ENCODE measurements around the gene EFCAB6.

EFCAB6 gene

GRCh38 chr22:43533156-43533530 is 279.0 kb downstream of the EFCAB6 start:
- ChIA-PET POLR2A (ENCODE audit: low non-redundant PET) (no interaction called here), CTCF (no interaction called here)
- DNase-seq (ENCODE audit: low spot score) = no peak
- TF ChIP-seq CTCF (conservative IDR thresholded peaks at IDR 0.05; ENCODE audit: low read depth) = no peak
- H3K27ac ChIP-seq = no peak overlapping the region

GRCh38 chr22:43532301-43533155 is 279.6 kb downstream of the EFCAB6 start:
- DNase-seq (ENCODE audit: low spot score) = no peak
- POLR2A ChIA-PET (ENCODE audit: low non-redundant PET) = no interaction called here
- H3K27ac ChIP-seq = no peak overlapping the region
- TF ChIP-seq CTCF (conservative IDR thresholded peaks at IDR 0.05; ENCODE audit: low read depth) = no peak
- CTCF ChIA-PET = interaction anchor here (0.6 kb wide), 1 partner anchor 21 kb away, joined by 3 read pairs; no protein-coding TSS in a partner anchor

- CTCF ChIA-PET = interaction anchor here (0.5 kb wide), 1 partner anchor 46 kb away, joined by 4 read pairs; no protein-coding TSS in a partner anchor
- TF ChIP-seq CTCF (conservative IDR thresholded peaks at IDR 0.05; ENCODE audit: low read depth) = no peak
- DNase-seq (ENCODE audit: low spot score) = no peak
- H3K27ac ChIP-seq = no peak overlapping the region
- POLR2A ChIA-PET (ENCODE audit: low non-redundant PET) = no interaction called here
These were observed 280.5 kb downstream of the EFCAB6 start for GRCh38 chr22:43531651-43532050.

- TF ChIP-seq CTCF (conservative IDR thresholded peaks at IDR 0.05; ENCODE audit: low read depth) = no peak
- H3K27ac ChIP-seq = peak overlapping the region; percentile 32; the same call in 1 of the 2 replicates
- POLR2A ChIA-PET (ENCODE audit: low non-redundant PET) = no interaction called here
- CTCF ChIA-PET = no interaction called here
- peak; percentile 20 for DNase-seq (ENCODE audit: low spot score)
These were observed 281.5 kb downstream of the EFCAB6 start for GRCh38 chr22:43530349-43531201.

- ChIA-PET CTCF (no interaction called here), POLR2A (ENCODE audit: low non-redundant PET) (no interaction called here)
- H3K27ac ChIP-seq = peak overlapping the region; percentile 32; the same call in 1 of the 2 replicates
- DNase-seq (ENCODE audit: low spot score) = peak; percentile 30
- no peak for TF ChIP-seq CTCF (conservative IDR thresholded peaks at IDR 0.05; ENCODE audit: low read depth)
These were observed 282.2 kb downstream of the EFCAB6 start for GRCh38 chr22:43529934-43530333.

- ChIA-PET CTCF (no interaction called here), POLR2A (ENCODE audit: low non-redundant PET) (no interaction called here)
- peak overlapping the region; percentile 32; the same call in 1 of the 2 replicates for H3K27ac ChIP-seq
- no peak for DNase-seq (ENCODE audit: low spot score)
- TF ChIP-seq CTCF (conservative IDR thresholded peaks at IDR 0.05; ENCODE audit: low read depth) = no peak
These were observed 282.6 kb downstream of the EFCAB6 start for GRCh38 chr22:43529461-43529860.

Measured in RWPE1 (cell line).